HEK293 (cell line): ENCODE results near the gene RIMS3.

Experiments used
- ELK4 ChIP-seq: IDR thresholded peaks from 2 replicates; pipeline ENCODE4 v1.6.1; 2011; ENCODE audit warnings: mild to moderate bottlenecking, low read depth, low read length, borderline replicate concordance
- FEZF1 ChIP-seq: fragments of 450-650 bp; formaldehyde crosslinking; IDR thresholded peaks from 2 replicates; pipeline ENCODE4 v1.5.1; 2016; ENCODE audit warnings: missing biosample characterization, missing genetic modification characterization
- GFI1B ChIP-seq: fragments of 450-650 bp; formaldehyde crosslinking; IDR thresholded peaks from 2 replicates; pipeline ENCODE4 v1.5.1; 2016; ENCODE audit warnings: missing biosample characterization, missing genetic modification characterization
- GLI4 ChIP-seq: fragments of 450-650 bp; formaldehyde crosslinking; IDR thresholded peaks from 2 replicates; pipeline ENCODE4 v1.5.1; 2016; ENCODE audit warnings: missing biosample characterization, missing genetic modification characterization
- IKZF3 ChIP-seq: fragments of 450-650 bp; IDR thresholded peaks from 2 replicates; pipeline ENCODE4 v1.5.0; 2018; ENCODE audit warnings: missing biosample characterization, mild to moderate bottlenecking, missing genetic modification characterization, moderate library complexity
- KLF10 ChIP-seq: fragments of 450-650 bp; IDR thresholded peaks from 2 replicates; pipeline ENCODE4 v1.5.1; 2018; ENCODE audit warnings: missing biosample characterization, mild to moderate bottlenecking, missing genetic modification characterization
- PATZ1 ChIP-seq: fragments of 450-650 bp; formaldehyde crosslinking; IDR thresholded peaks from 2 replicates; pipeline ENCODE4 v1.5.1; 2016; ENCODE audit warnings: missing biosample characterization, missing genetic modification characterization
- PRDM4 ChIP-seq: fragments of 450-650 bp; formaldehyde crosslinking; IDR thresholded peaks from 2 replicates; pipeline ENCODE4 v1.5.1; 2017; ENCODE audit warnings: missing biosample characterization, missing genetic modification characterization
- SALL2 ChIP-seq: fragments of 450-650 bp; formaldehyde crosslinking; IDR thresholded peaks from 2 replicates; pipeline ENCODE4 v1.5.0; 2017; ENCODE audit warnings: missing biosample characterization, mild to moderate bottlenecking, missing genetic modification characterization, borderline replicate concordance
- ZBTB11 ChIP-seq: fragments of 450-650 bp; formaldehyde crosslinking; conservative IDR thresholded peaks from 2 replicates; pipeline ENCODE4 v1.5.1; 2016; ENCODE audit warnings: low read depth, missing biosample characterization, missing genetic modification characterization
- ZBTB21 ChIP-seq: fragments of 450-650 bp; formaldehyde crosslinking; IDR thresholded peaks from 2 replicates; pipeline ENCODE4 v1.5.1; 2017; ENCODE audit warnings: missing biosample characterization, missing genetic modification characterization
- ZFHX2 ChIP-seq: fragments of 450-650 bp; formaldehyde crosslinking; conservative IDR thresholded peaks from 2 replicates; pipeline ENCODE4 v1.5.1; 2016; ENCODE audit warnings: missing biosample characterization, missing genetic modification characterization
- ZFP69B ChIP-seq: fragments of 450-650 bp; formaldehyde crosslinking; IDR thresholded peaks from 2 replicates; pipeline ENCODE4 v1.5.1; 2016; ENCODE audit warnings: missing biosample characterization, missing genetic modification characterization
- ZNF112 ChIP-seq: fragments of 450-650 bp; formaldehyde crosslinking; IDR thresholded peaks from 2 replicates; pipeline ENCODE4 v1.5.0; 2017; ENCODE audit warnings: missing biosample characterization, missing genetic modification characterization
- ZNF132 ChIP-seq: fragments of 450-650 bp; formaldehyde crosslinking; IDR thresholded peaks from 2 replicates; pipeline ENCODE4 v1.5.1; 2017; ENCODE audit warnings: missing biosample characterization, missing genetic modification characterization, borderline replicate concordance
- ZNF174 ChIP-seq: fragments of 450-650 bp; formaldehyde crosslinking; IDR thresholded peaks from 2 replicates; pipeline ENCODE4 v1.5.0; 2017; ENCODE audit warnings: missing biosample characterization, mild to moderate bottlenecking, missing genetic modification characterization
- ZNF184 ChIP-seq: fragments of 450-650 bp; IDR thresholded peaks from 2 replicates; pipeline ENCODE4 v1.5.1; 2018; ENCODE audit warnings: missing biosample characterization, mild to moderate bottlenecking, missing genetic modification characterization
- ZNF239 ChIP-seq: fragments of 450-650 bp; formaldehyde crosslinking; IDR thresholded peaks from 2 replicates; pipeline ENCODE4 v1.5.1; 2016; ENCODE audit warnings: missing biosample characterization, missing genetic modification characterization
- ZNF391 ChIP-seq: fragments of 450-650 bp; formaldehyde crosslinking; IDR thresholded peaks from 2 replicates; pipeline ENCODE4 v1.5.1; 2016; ENCODE audit warnings: low read depth, missing biosample characterization, missing genetic modification characterization, borderline replicate concordance
- ZNF48 ChIP-seq: fragments of 450-650 bp; formaldehyde crosslinking; IDR thresholded peaks from 2 replicates; pipeline ENCODE4 v1.5.1; 2016; ENCODE audit warnings: missing biosample characterization, missing genetic modification characterization
- ZNF514 ChIP-seq: fragments of 450-650 bp; formaldehyde crosslinking; IDR thresholded peaks from 2 replicates; pipeline ENCODE4 v1.5.1; 2016; ENCODE audit warnings: missing biosample characterization, missing genetic modification characterization
- ZNF518A ChIP-seq: fragments of 450-650 bp; formaldehyde crosslinking; conservative IDR thresholded peaks from 2 replicates; pipeline ENCODE4 v1.5.1; 2016; ENCODE audit warnings: low read depth, missing biosample characterization, missing genetic modification characterization
- ZNF561 ChIP-seq: fragments of 450-650 bp; IDR thresholded peaks from 2 replicates; pipeline ENCODE4 v1.5.1; 2018; ENCODE audit warnings: missing biosample characterization, missing genetic modification characterization, borderline replicate concordance
- ZNF654 ChIP-seq: fragments of 450-650 bp; formaldehyde crosslinking; IDR thresholded peaks from 2 replicates; pipeline ENCODE4 v1.5.1; 2016; ENCODE audit warnings: low read depth, missing biosample characterization, missing genetic modification characterization
- ZSCAN23 ChIP-seq: fragments of 450-650 bp; formaldehyde crosslinking; IDR thresholded peaks from 2 replicates; pipeline ENCODE4 v1.5.1; 2016; ENCODE audit warnings: missing biosample characterization, missing genetic modification characterization

The RIMS3 gene

GRCh38 chr1:40691538-40692428, 26.3 kb upstream of the RIMS3 start, which contains the start of gene NFYC (continued):
- TF ChIP-seq GFI1B (tag by site-specific recombination), result peak; percentile 64; the same call in 1 of the 2 replicates
- no peak for TF ChIP-seq SALL2 (tag by site-specific recombination)
- no peak for TF ChIP-seq ZNF514 (tag by site-specific recombination)
- TF ChIP-seq PATZ1 (tag by site-specific recombination), result peak; percentile 92
- TF ChIP-seq ZBTB21, result peak; percentile 82
- TF ChIP-seq ZFHX2 (tag by site-specific recombination), result peak; percentile 92
- peak; percentile 96 for TF ChIP-seq ZNF391
- TF ChIP-seq KLF10, result peak; percentile 56; the same call in 1 of the 2 replicates
- no peak for TF ChIP-seq ZNF518A
- TF ChIP-seq FEZF1 (tag by site-specific recombination), result no peak
- peak; percentile 74 for TF ChIP-seq PRDM4 (tag by site-specific recombination)
- peak; percentile 97 for TF ChIP-seq GLI4 (tag by site-specific recombination)
- TF ChIP-seq ZNF48 (tag by site-specific recombination), result no peak
- TF ChIP-seq ZNF112 (tag by site-specific recombination), result no peak
- peak; percentile 93 for TF ChIP-seq ZSCAN23 (tag by site-specific recombination)
- peak; percentile 84 for TF ChIP-seq IKZF3
- no peak for TF ChIP-seq ZNF174 (tag by site-specific recombination)
- TF ChIP-seq ZNF654 (tag by site-specific recombination), result no peak
- no peak for TF ChIP-seq ELK4
- TF ChIP-seq ZNF561 (tag by site-specific recombination), result peak; percentile 92; the same call in 1 of the 2 replicates
- TF ChIP-seq ZBTB11 (tag by site-specific recombination), result peak; percentile 73
- no peak for TF ChIP-seq ZNF132
- TF ChIP-seq ZFP69B, result peak; percentile 79
- peak; percentile 77 for TF ChIP-seq ZNF184
- peak; percentile 92 for TF ChIP-seq ZNF239 (tag by site-specific recombination)
